Measurements from ENCODE around the gene LYSMD1.
"Not testable (repeated sequence)": the region's sequence is repeated elsewhere in the genome, so short reads cannot be mapped to it uniquely, and the experiment has no call there.

The LYSMD1 gene

GRCh38 chr1:151193856-151194255 lies 28.2 kb upstream of the LYSMD1 start:
- Histone ChIP-seq H3K4me1 (ENCODE audit: low read depth, poor library complexity, severe bottlenecking) (peaks cover 28% of the 10 kb centered on the region), H2AFZ (ENCODE audit: low read depth) (no peak overlapping the region), H3K27ac (no peak overlapping the region), H3K4me3 (IDR thresholded peaks at IDR 0.05; ENCODE audit: insufficient read depth, low read depth, low read length) (no peak overlapping the region), H4K20me1 (ENCODE audit: insufficient read depth) (no peaks in the 10 kb centered on the region), H3K79me2 (ENCODE audit: insufficient read depth, low read depth) (peaks cover 16% of the 10 kb centered on the region), H3K4me2 (no peak overlapping the region), H3K36me3 (ENCODE audit: insufficient read depth) (no peaks in the 10 kb centered on the region), H3K27me3 (ENCODE audit: insufficient read depth, low read depth) (peaks cover 20% of the 10 kb centered on the region), H3K9ac (no peak overlapping the region)
- TF ChIP-seq CTCF (conservative IDR thresholded peaks at IDR 0.05; ENCODE audit: low read depth, low read length) = no peak

- H3K27me3 ChIP-seq (ENCODE audit: insufficient read depth, low read depth) = peaks cover 20% of the 10 kb centered on the region
- TF ChIP-seq CTCF (conservative IDR thresholded peaks at IDR 0.05; ENCODE audit: low read depth, low read length) = no peak
- H3K4me1 ChIP-seq (ENCODE audit: low read depth, poor library complexity, severe bottlenecking) = peaks cover 34% of the 10 kb centered on the region
- no peak overlapping the region for H3K4me3 ChIP-seq (IDR thresholded peaks at IDR 0.05; ENCODE audit: insufficient read depth, low read depth, low read length)
- H3K4me2 ChIP-seq = no peak overlapping the region
- H3K9ac ChIP-seq = no peak overlapping the region
- H2AFZ ChIP-seq (ENCODE audit: low read depth) = no peak overlapping the region
- peaks cover 17% of the 10 kb centered on the region for H3K79me2 ChIP-seq (ENCODE audit: insufficient read depth, low read depth)
- H3K27ac ChIP-seq = no peak overlapping the region
- no peaks in the 10 kb centered on the region for H4K20me1 ChIP-seq (ENCODE audit: insufficient read depth)
- H3K36me3 ChIP-seq (ENCODE audit: insufficient read depth) = no peaks in the 10 kb centered on the region
Measured at GRCh38 chr1:151193304-151193703, 27.6 kb upstream of the LYSMD1 start.

GRCh38 chr1:151192047-151192446 lies 26.3 kb upstream of the LYSMD1 start:
- Histone ChIP-seq H3K9ac (no peak overlapping the region), H2AFZ (ENCODE audit: low read depth) (no peak overlapping the region), H3K79me2 (ENCODE audit: insufficient read depth, low read depth) (peaks cover 29% of the 10 kb centered on the region), H3K27ac (no peak overlapping the region), H3K27me3 (ENCODE audit: insufficient read depth, low read depth) (peaks cover 20% of the 10 kb centered on the region), H3K4me3 (IDR thresholded peaks at IDR 0.05; ENCODE audit: insufficient read depth, low read depth, low read length) (no peak overlapping the region), H3K4me2 (no peak overlapping the region), H3K4me1 (ENCODE audit: low read depth, poor library complexity, severe bottlenecking) (peaks cover 29% of the 10 kb centered on the region), H4K20me1 (ENCODE audit: insufficient read depth) (no peaks in the 10 kb centered on the region), H3K36me3 (ENCODE audit: insufficient read depth) (no peaks in the 10 kb centered on the region)
- TF ChIP-seq CTCF (conservative IDR thresholded peaks at IDR 0.05; ENCODE audit: low read depth, low read length) = no peak

GRCh38 chr1:151189637-151190445 lies 24.1 kb upstream of the LYSMD1 start, which contains the start of gene VPS72:
TSS of gene VPS72 (minus strand) at chr1:151190197. CDS start at chr1:151190121, 76 bp downstream.
- peaks cover 20% of the 10 kb centered on the region for H3K27me3 ChIP-seq (ENCODE audit: insufficient read depth, low read depth)
- peaks cover under 1% of the 10 kb centered on the region; the same call in 1 of the 2 replicates for H3K36me3 ChIP-seq (ENCODE audit: insufficient read depth)
- peaks cover 31% of the 10 kb centered on the region for H3K79me2 ChIP-seq (ENCODE audit: insufficient read depth, low read depth)
- no peaks in the 10 kb centered on the region for H4K20me1 ChIP-seq (ENCODE audit: insufficient read depth)
- peak within 1 kb of the TSS; percentile 98 for H3K4me3 ChIP-seq (IDR thresholded peaks at IDR 0.05; ENCODE audit: insufficient read depth, low read depth, low read length)
- H3K4me1 ChIP-seq (ENCODE audit: low read depth, poor library complexity, severe bottlenecking) = peaks cover 18% of the 10 kb centered on the region
- peak within 1 kb of the TSS; percentile 81 for H2AFZ ChIP-seq (ENCODE audit: low read depth)
- TF ChIP-seq CTCF (conservative IDR thresholded peaks at IDR 0.05; ENCODE audit: low read depth, low read length) = no peak
- H3K9ac ChIP-seq = peak within 1 kb of the TSS; percentile 74
- peak within 1 kb of the TSS; percentile 92 for H3K4me2 ChIP-seq
- H3K27ac ChIP-seq = peak within 1 kb of the TSS; percentile 57

- not testable (repeated sequence) for H3K27ac ChIP-seq
Measured at GRCh38 chr1:151188667-151189066, 23.0 kb upstream of the LYSMD1 start.

More at GRCh38 chr1:151188667-151189066, 23.0 kb upstream of the LYSMD1 start:
- peaks cover 10% of the 10 kb centered on the region; the same call in 1 of the 2 replicates for H3K36me3 ChIP-seq (ENCODE audit: insufficient read depth)
- H3K4me1 ChIP-seq (ENCODE audit: low read depth, poor library complexity, severe bottlenecking) = peaks cover 18% of the 10 kb centered on the region
- peaks cover 31% of the 10 kb centered on the region for H3K79me2 ChIP-seq (ENCODE audit: insufficient read depth, low read depth)
- not testable (repeated sequence) for H4K20me1 ChIP-seq (ENCODE audit: insufficient read depth); H3K4me3 ChIP-seq (IDR thresholded peaks at IDR 0.05; ENCODE audit: insufficient read depth, low read depth, low read length); H2AFZ ChIP-seq (ENCODE audit: low read depth)
- peak overlapping the region; percentile 74; the same call in 1 of the 2 replicates for H3K9ac ChIP-seq
- H3K27me3 ChIP-seq (ENCODE audit: insufficient read depth, low read depth) = peaks cover 11% of the 10 kb centered on the region; the same call in 1 of the 2 replicates
- peak overlapping the region; percentile 92 for H3K4me2 ChIP-seq
